HepG2 (cell line): ENCODE data around the gene CHST14. TPM values are rescaled to one million over a fixed set of nuclear protein-coding genes. Genes with fewer than 3 reads are reported as not detected.

ENCODE experiments used
- ATAC-seq: fragments of 200-7000 bp; cut with Tn5 transposase; 3 replicates; pipeline ENCODE4 v1.9.1; 2020; ENCODE audit warnings: mild to moderate bottlenecking, moderate library complexity
- BruUV-seq: library from RNA; stranded (reverse); fragments of 400-500 nt; replicated peaks from 2 replicates; lab custom pipeline; 2021; lab: Mats Ljungman, UMichigan
- CTCF ChIA-PET: fragments of 300-600 bp; formaldehyde crosslinking; extraction: SDS; loops from one replicate; lab custom pipeline; 2021; ENCODE audit warnings: low total read pairs, inconsistent platforms, low intra/inter-chr PET ratio; lab: Yijun Ruan, JAX
- POLR2A ChIA-PET: fragments of 350-600 bp; sonication (Branson Sonifier 250); formaldehyde crosslinking; loops from one replicate; lab custom pipeline; 2020; ENCODE audit warnings: antibody characterized with exemption, inconsistent platforms; lab: Yijun Ruan, JAX
- DNase-seq: peaks from one replicate; pipeline ENCODE4 v3.0.0-alpha.2; 2015; ENCODE audit warnings: low spot score
- FAIRE-seq: peaks from 3 replicates; lab custom pipeline; 2011; peaks lifted over from hg19 to GRCh38; lab: Jason Lieb, UNC
- H2AFZ ChIP-seq: one replicate; pipeline ENCODE4 v1.6.1; 2011; ENCODE audit warnings: low read length, inconsistent platforms
- H3K27ac ChIP-seq: fragments of 300-600 bp; 3 replicates; pipeline ENCODE4 v1.8.0; 2011; ENCODE audit warnings: mixed run types, mild to moderate bottlenecking, mixed read lengths, low read length, inconsistent platforms; ENCODE audit not compliant: insufficient read depth; ENCODE audit errors: extremely low read length
- H3K27me3 ChIP-seq, 2 experiments: fragments of 200-600 bp in 1 of 2; 2 replicates in 1 of 2; 3 replicates in 1 of 2; pipeline versions ENCODE4 v1.6.0 to v1.8.0; 2011; ENCODE audit warnings: low read length in 2 of 2, mild to moderate bottlenecking in 2 of 2, moderate library complexity in 2 of 2, inconsistent platforms in 1 of 2; ENCODE audit not compliant: insufficient read depth in 2 of 2, control insufficient read depth in 1 of 2
- H3K36me3 ChIP-seq, 2 experiments: fragments of 200-600 bp in 1 of 2; replicated peaks in 1 of 2; 2 replicates in 1 of 2; 3 replicates in 1 of 2; pipeline versions ENCODE4 v1.5.1 to v1.8.0; 2011; ENCODE audit warnings: low read length in 2 of 2, inconsistent platforms in 1 of 2; ENCODE audit not compliant: insufficient read depth in 2 of 2, control insufficient read depth in 1 of 2
- H3K4me1 ChIP-seq: 2 replicates; pipeline ENCODE4 v1.5.1; 2012; ENCODE audit warnings: low read length, inconsistent platforms; ENCODE audit not compliant: insufficient read depth
- H3K4me2 ChIP-seq: 2 replicates; pipeline ENCODE4 v1.6.0; 2011; ENCODE audit warnings: low read depth, low read length, inconsistent platforms
- H3K4me3 ChIP-seq, 3 experiments: fragments of 200-600 bp in 1 of 3; sonication (generic), shearing (Covaris generic) in 1 of 3; replicated peaks in 1 of 3; 2 replicates each; pipeline ENCODE4 v1.5.1; 2011 to 2016; ENCODE audit warnings: low read length in 3 of 3, inconsistent platforms in 2 of 3, low read depth in 2 of 3, mild to moderate bottlenecking in 2 of 3, control low read depth in 1 of 3, mixed read lengths in 1 of 3; ENCODE audit not compliant: insufficient read depth in 1 of 3
- H3K79me2 ChIP-seq: one replicate; pipeline ENCODE4 v1.6.1; 2011; ENCODE audit warnings: low read length, inconsistent platforms; ENCODE audit not compliant: insufficient read depth
- H3K9ac ChIP-seq: 2 replicates; pipeline ENCODE4 v1.6.0; 2011; ENCODE audit warnings: mild to moderate bottlenecking, low read depth, low read length, inconsistent platforms; ENCODE audit not compliant: insufficient read depth
- H3K9me3 ChIP-seq: 2 replicates; pipeline ENCODE4 v1.5.1; 2012; ENCODE audit warnings: mild to moderate bottlenecking, low read length
- H4K20me1 ChIP-seq: 2 replicates; pipeline ENCODE4 v1.6.0; 2011; ENCODE audit warnings: inconsistent platforms, mild to moderate bottlenecking, low read length, moderate library complexity; ENCODE audit not compliant: insufficient read depth
- ADNP ChIP-seq: sonication (generic); formaldehyde crosslinking; IDR thresholded peaks from 2 replicates; pipeline ENCODE4 v1.4.0; 2020; ENCODE audit warnings: missing genetic modification reagents
- AHR ChIP-seq: IDR thresholded peaks from 2 replicates; pipeline ENCODE4 v1.6.1; 2018; ENCODE audit warnings: missing genetic modification reagents, missing compliant biosample characterization
- HMGA1 ChIP-seq: sonication (generic); formaldehyde crosslinking; conservative IDR thresholded peaks from 2 replicates; pipeline ENCODE4 v1.4.0; 2020; ENCODE audit warnings: missing genetic modification reagents
- PAX8 ChIP-seq: sonication (generic); formaldehyde crosslinking; IDR thresholded peaks from 2 replicates; pipeline ENCODE4 v1.8.0; 2022; ENCODE audit warnings: mild to moderate bottlenecking, missing genetic modification reagents, borderline replicate concordance
- ZNF564 ChIP-seq: sonication (generic); formaldehyde crosslinking; IDR thresholded peaks from 2 replicates; pipeline ENCODE4 v1.8.1; 2023; ENCODE audit warnings: mild to moderate bottlenecking, missing genetic modification reagents
- ZNF616 ChIP-seq: sonication (generic); formaldehyde crosslinking; IDR thresholded peaks from 2 replicates; pipeline ENCODE4 v1.5.0; 2020; ENCODE audit warnings: low read depth, mild to moderate bottlenecking, missing genetic modification reagents
- ZNF75D ChIP-seq: sonication (generic); formaldehyde crosslinking; IDR thresholded peaks from 2 replicates; pipeline ENCODE4 v1.8.1; 2023; ENCODE audit warnings: missing genetic modification reagents, mild to moderate bottlenecking, borderline replicate concordance
- WGBS: methylation state at CpG from one replicate; pipeline ENCODE4 v1.1.6; 2017; ENCODE audit warnings: low lambda C conversion rate; 5-methylcytosine and 5-hydroxymethylcytosine counted together
- in situ Hi-C: cut with HindIII; loops from 2 replicates; pipeline ENCODE4 v1.10.0; 2017; ENCODE audit warnings: low pct_unique_long_range_greater_than_20kb; ENCODE audit not compliant: extremely low pct_ligation_motif_present
- intact Hi-C: fragments of 100-400 bp; cut with micrococcal nuclease; formaldehyde crosslinking; loops from one replicate; pipeline ENCODE4 v1.10.0; 2022; ENCODE audit not compliant: unreplicated experiment
- polyA plus RNA-seq, 8 experiments: library from polyadenylated mRNA; depleted of rRNA in 3 of 8; stranded (reverse) in 7 of 8; unstranded in 1 of 8; fragments of >200 nt; fragmentation: Illumina TruSeq in 4 of 8; extraction: Trizol in 4 of 8; gene quantifications; 2 replicates each; pipeline versions ENCODE4 v1.2.1 to v1.2.3, GENCODE V29; 2011 to 2016; ENCODE audit warnings: low read depth in 4 of 8, missing spikeins in 1 of 8, mixed read lengths in 1 of 8; ENCODE audit not compliant: insufficient read depth in 1 of 8
- total RNA-seq, 5 experiments: library from RNA; depleted of rRNA; stranded (reverse); fragments of >200 nt; fragmentation: Illumina TruSeq; extraction: Trizol; gene quantifications; 2 replicates each; pipeline ENCODE4 v1.2.3, GENCODE V29; 2016; ENCODE audit warnings: low read depth in 1 of 5
- TF ChIP-seq, protein P1 (sequence below): sonication (generic); formaldehyde crosslinking; IDR thresholded peaks from 2 replicates; pipeline ENCODE4 v1.8.1; 2023; ENCODE audit warnings: missing genetic modification reagents, inconsistent platforms, borderline replicate concordance
- TF ChIP-seq, protein P2 (sequence below), 2 experiments: fragments of 450-650 bp in 1 of 2; sonication (generic) in 1 of 2; formaldehyde crosslinking; IDR thresholded peaks; 2 replicates each; pipeline versions ENCODE4 v1.5.0 to v1.8.0; 2020 to 2022; ENCODE audit warnings: mild to moderate bottlenecking in 1 of 2, missing genetic modification reagents in 1 of 2
- TF ChIP-seq, protein P3 (sequence below): sonication (generic); formaldehyde crosslinking; IDR thresholded peaks from 2 replicates; pipeline ENCODE4 v1.9.0; 2021; ENCODE audit warnings: missing genetic modification reagents, borderline replicate concordance

Gene CHST14
- total and polyA plus RNA-seq, 2 of the 13 experiments (the other 11 are each of a cell fraction or from before 2014, with no cell fraction given): 8.9 to 12.4 TPM

DNA sequence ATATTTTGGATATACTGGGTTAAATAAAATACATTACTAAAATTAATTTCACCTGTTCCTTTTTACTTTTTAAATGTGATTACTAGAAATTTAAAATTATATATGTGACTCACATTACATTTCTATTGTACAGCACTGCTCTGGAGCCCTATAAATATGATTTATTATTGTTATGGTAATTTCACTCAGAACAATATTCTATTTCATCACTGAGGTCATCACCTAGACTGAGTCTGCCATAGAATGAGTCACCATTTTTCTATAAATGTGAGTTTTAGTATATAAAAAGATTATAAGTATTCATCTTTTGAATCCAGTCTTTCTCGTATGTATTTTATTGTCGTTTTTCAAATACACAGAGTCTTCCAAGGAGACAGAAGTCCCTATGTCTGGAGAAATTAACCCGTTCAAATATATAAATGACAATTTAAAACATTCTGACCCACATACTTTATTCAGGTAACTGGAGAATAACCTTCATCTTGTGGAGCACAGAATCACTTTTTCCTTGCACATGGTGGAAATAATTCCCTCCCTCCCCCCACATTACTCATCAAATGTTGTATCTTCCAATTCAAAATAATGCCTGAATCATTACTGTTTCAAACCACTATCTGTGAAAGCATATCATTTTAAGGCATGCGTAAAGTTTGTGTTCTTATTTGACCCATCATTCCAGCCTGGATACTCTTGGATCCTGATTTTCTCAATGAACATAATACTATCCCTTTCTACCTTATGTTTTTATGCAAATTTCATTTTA is 30.0 kb downstream of the CHST14 start:
- Histone ChIP-seq H3K36me3 (no peaks in the 10 kb centered on the region), H4K20me1 (no peaks in the 10 kb centered on the region), H3K4me2 (no peak overlapping the region), H3K9ac (no peak overlapping the region), H3K4me1 (no peaks in the 10 kb centered on the region), H3K79me2 (no peaks in the 10 kb centered on the region), H3K4me3 (no peak overlapping the region), H3K27ac (no peak overlapping the region), H3K9me3 (no peaks in the 10 kb centered on the region), H2AFZ (no peak overlapping the region)
- intact Hi-C loops: no loop called here
- in situ Hi-C loops: no loop called here
- WGBS: 17% methylated on average over 4 of the region's 4 CpGs
- no peak for FAIRE-seq
- no TSS peak for BruUV-seq
- ChIA-PET CTCF (no interaction called here), POLR2A (no interaction called here)
- DNase-seq: no peak
- no peak for TF ChIP-seq ADNP (CRISPR knock-in tag)
- TF ChIP-seq ZNF75D (CRISPR knock-in tag): no peak
- TF ChIP-seq, protein P1, sequence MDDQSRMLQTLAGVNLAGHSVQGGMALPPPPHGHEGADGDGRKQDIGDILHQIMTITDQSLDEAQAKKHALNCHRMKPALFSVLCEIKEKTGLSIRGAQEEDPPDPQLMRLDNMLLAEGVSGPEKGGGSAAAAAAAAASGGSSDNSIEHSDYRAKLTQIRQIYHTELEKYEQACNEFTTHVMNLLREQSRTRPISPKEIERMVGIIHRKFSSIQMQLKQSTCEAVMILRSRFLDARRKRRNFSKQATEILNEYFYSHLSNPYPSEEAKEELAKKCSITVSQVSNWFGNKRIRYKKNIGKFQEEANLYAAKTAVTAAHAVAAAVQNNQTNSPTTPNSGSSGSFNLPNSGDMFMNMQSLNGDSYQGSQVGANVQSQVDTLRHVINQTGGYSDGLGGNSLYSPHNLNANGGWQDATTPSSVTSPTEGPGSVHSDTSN (CRISPR knock-in tag): no peak
- no peak for TF ChIP-seq HMGA1 (CRISPR knock-in tag)
- TF ChIP-seq, all 625 proteins: peak for 0
- ATAC-seq: no peak
- peaks cover 5 to 11% of the 10 kb centered on the region in 2 experiments; a peak in 2 of 5 replicates for H3K27me3 ChIP-seq

DNA sequence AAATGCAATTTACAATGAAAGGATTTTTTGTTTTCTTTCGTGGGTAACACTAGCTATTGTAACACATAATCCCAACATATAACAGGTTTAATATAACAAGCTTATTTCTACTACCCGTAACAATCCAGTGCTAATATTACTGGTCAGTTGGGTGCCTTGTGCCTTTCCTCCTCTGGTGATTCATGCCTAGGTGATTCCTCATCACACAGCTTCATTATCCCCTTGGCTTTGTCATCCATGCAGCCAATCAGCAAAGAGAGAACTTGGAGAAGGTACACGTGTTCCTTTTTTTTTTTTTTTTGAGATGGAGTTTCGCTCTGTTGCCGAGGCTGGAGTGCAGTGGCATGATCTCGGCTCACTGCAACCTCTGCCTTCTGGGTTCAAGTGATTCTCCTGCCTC is 30.7 kb downstream of the CHST14 start:
- Histone ChIP-seq H3K79me2 (no peaks in the 10 kb centered on the region), H3K27me3 (peaks cover 5 to 11% of the 10 kb centered on the region in 2 experiments; a peak in 2 of 5 replicates), H3K4me1 (peaks cover 2% of the 10 kb centered on the region), H3K4me2 (no peak overlapping the region), H4K20me1 (no peaks in the 10 kb centered on the region), H2AFZ (no peak overlapping the region), H3K9me3 (no peaks in the 10 kb centered on the region), H3K36me3 (no peaks in the 10 kb centered on the region), H3K9ac (no peak overlapping the region), H3K27ac (no peak overlapping the region), H3K4me3 (no peak overlapping the region)
- DNase-seq (no peak), FAIRE-seq (no peak), ATAC-seq (no peak)
- POLR2A ChIA-PET: no interaction called here
- CTCF ChIA-PET: no interaction called here
- in situ Hi-C loops: no loop called here
- intact Hi-C loops: no loop called here
- whole genome bisulfite sequencing: 30% methylated on average over 6 of the region's 6 CpGs
- BruUV-seq: no TSS peak
- TF ChIP-seq, protein P2, sequence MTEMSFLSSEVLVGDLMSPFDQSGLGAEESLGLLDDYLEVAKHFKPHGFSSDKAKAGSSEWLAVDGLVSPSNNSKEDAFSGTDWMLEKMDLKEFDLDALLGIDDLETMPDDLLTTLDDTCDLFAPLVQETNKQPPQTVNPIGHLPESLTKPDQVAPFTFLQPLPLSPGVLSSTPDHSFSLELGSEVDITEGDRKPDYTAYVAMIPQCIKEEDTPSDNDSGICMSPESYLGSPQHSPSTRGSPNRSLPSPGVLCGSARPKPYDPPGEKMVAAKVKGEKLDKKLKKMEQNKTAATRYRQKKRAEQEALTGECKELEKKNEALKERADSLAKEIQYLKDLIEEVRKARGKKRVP (CRISPR knock-in tag; IDR thresholded peaks at IDR 0.05): no peak
- TF ChIP-seq AHR (CRISPR knock-in tag): no peak
- TF ChIP-seq, protein P3, sequence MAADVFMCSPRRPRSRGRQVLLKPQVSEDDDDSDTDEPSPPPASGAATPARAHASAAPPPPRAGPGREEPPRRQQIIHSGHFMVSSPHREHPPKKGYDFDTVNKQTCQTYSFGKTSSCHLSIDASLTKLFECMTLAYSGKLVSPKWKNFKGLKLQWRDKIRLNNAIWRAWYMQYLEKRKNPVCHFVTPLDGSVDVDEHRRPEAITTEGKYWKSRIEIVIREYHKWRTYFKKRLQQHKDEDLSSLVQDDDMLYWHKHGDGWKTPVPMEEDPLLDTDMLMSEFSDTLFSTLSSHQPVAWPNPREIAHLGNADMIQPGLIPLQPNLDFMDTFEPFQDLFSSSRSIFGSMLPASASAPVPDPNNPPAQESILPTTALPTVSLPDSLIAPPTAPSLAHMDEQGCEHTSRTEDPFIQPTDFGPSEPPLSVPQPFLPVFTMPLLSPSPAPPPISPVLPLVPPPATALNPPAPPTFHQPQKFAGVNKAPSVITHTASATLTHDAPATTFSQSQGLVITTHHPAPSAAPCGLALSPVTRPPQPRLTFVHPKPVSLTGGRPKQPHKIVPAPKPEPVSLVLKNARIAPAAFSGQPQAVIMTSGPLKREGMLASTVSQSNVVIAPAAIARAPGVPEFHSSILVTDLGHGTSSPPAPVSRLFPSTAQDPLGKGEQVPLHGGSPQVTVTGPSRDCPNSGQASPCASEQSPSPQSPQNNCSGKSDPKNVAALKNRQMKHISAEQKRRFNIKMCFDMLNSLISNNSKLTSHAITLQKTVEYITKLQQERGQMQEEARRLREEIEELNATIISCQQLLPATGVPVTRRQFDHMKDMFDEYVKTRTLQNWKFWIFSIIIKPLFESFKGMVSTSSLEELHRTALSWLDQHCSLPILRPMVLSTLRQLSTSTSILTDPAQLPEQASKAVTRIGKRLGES (CRISPR knock-in tag): no peak
- no peak for TF ChIP-seq PAX8 (CRISPR knock-in tag)
- TF ChIP-seq ZNF564 (CRISPR knock-in tag): no peak
- no peak for TF ChIP-seq ZNF616 (CRISPR knock-in tag)
